Ovary (tissue), 3 donors: ENCODE measurements around the gene CSRP3.

Experiments
- CTCF ChIP-seq, 3 donors: fragments of 450-650 bp in 2 of 3; fragments of 200-600 bp in 1 of 3; IDR thresholded peaks; one replicate each; pipeline versions ENCODE4 v1.5.1 to v1.8.0; 2016 to 2022; ENCODE audit warnings: antibody characterized with exemption in 3 of 3, mild to moderate bottlenecking in 1 of 3
- POLR2A ChIP-seq: fragments of 450-650 bp; IDR thresholded peaks from one replicate; pipeline ENCODE4 v1.6.1; 2017; ENCODE audit warnings: antibody characterized with exemption, mild to moderate bottlenecking, moderate library complexity
- donor health status: DM: no; HTN: no; CAD: no.

- no peak for TF ChIP-seq CTCF (IDR thresholded peaks at IDR 0.05)
- TF ChIP-seq POLR2A = no peak
Observed at GRCh38 chr11:19173004-19173689, 28.6 kb downstream of the CSRP3 start.
